ENCODE measurements around the gene MAU2. TPM values are rescaled to one million over a fixed set of nuclear protein-coding genes. Genes with fewer than 3 reads are reported as not detected.

The MAU2 gene
- total and polyA plus RNA-seq, 10 of the 15 experiments (the other 5 are each of a cell fraction or from before 2014, with no cell fraction given): 1.8 to 47.2 (median 22.1) TPM

GRCh38 chr19:19338082-19338481 is 17.5 kb downstream of the MAU2 start:
- in situ Hi-C loops (cut with MboI): no loop called here

More at GRCh38 chr19:19338082-19338481, 17.5 kb downstream of the MAU2 start:
- H3K9ac ChIP-seq (ENCODE audit: control insufficient read depth, insufficient read depth, low read length): no peak overlapping the region
- no peaks in the 10 kb centered on the region for H3K9me3 ChIP-seq (replicated peaks; ENCODE audit: control insufficient read depth, insufficient read depth, low read length)
- no peaks in the 10 kb centered on the region for H3K27me3 ChIP-seq (replicated peaks in 1 of 2; ENCODE audit: control insufficient read depth in 2 of 2, insufficient read depth in 2 of 2, low read length in 1 of 2)
- H2AFZ ChIP-seq (ENCODE audit: control insufficient read depth, low read depth, low read length): no peak overlapping the region
- FAIRE-seq: no peak
- H3K27ac ChIP-seq (ENCODE audit: control insufficient read depth, insufficient read depth): no peak overlapping the region
- H3K79me2 ChIP-seq (ENCODE audit: control insufficient read depth, insufficient read depth, low read length): no peaks in the 10 kb centered on the region
- H3K36me3 ChIP-seq (ENCODE audit: control insufficient read depth in 2 of 2, insufficient read depth in 2 of 2, low read length in 1 of 2): peaks cover 22 to 37% of the 10 kb centered on the region in 2 experiments; a peak in 3 of 4 replicates
- DNase-seq (ENCODE audit: low read depth, low spot score): no peak
- H3K4me1 ChIP-seq (ENCODE audit: control insufficient read depth, insufficient read depth, low read length): no peaks in the 10 kb centered on the region
- WGBS (ENCODE audit: insufficient coverage, insufficient replicate concordance, low lambda C conversion rate, missing lambda C conversion rate): 99% methylated on average over 7 of the region's 7 CpGs
- H3K4me2 ChIP-seq (ENCODE audit: control insufficient read depth, insufficient read depth): no peak overlapping the region
- no peaks in the 10 kb centered on the region; the same call in 1 of the 2 replicates for H4K20me1 ChIP-seq (ENCODE audit: control insufficient read depth, insufficient read depth)
- ChIA-PET SMC1A (ENCODE audit: uncharacterized antibody, unreplicated experiment) (no interaction called here), RAD21 (ENCODE audit: unreplicated experiment) (no interaction called here), POLR2A (interaction anchor here (0.6 kb wide), 1 partner anchor 20 kb away, joined by 3 read pairs; no protein-coding TSS in a partner anchor), CTCF (interaction anchor here (1.3 kb wide), 2 partner anchors 13 to 23 kb away, joined by 3 to 4 read pairs; no protein-coding TSS in a partner anchor)
- intact Hi-C loops (cut with micrococcal nuclease; ENCODE audit: unreplicated experiment): no loop called here
- ATAC-seq: no peak
- TF ChIP-seq PRDM15 (CRISPR knock-in tag; IDR thresholded peaks at IDR 0.05) (no peak), MTA3 (IDR thresholded peaks at IDR 0.05; ENCODE audit: borderline replicate concordance, low read length) (no peak), ZZZ3 (IDR thresholded peaks at IDR 0.05; ENCODE audit: control insufficient read depth, insufficient read length, low read depth) (no peak), NBN (IDR thresholded peaks at IDR 0.05) (no peak), RBBP5 (conservative IDR thresholded peaks at IDR 0.05) (no peak), KAT2A (conservative IDR thresholded peaks at IDR 0.05; ENCODE audit: control insufficient read depth, low read depth, low read length) (no peak), CHD1 (IDR thresholded peaks at IDR 0.05; ENCODE audit: low read depth, low read length) (no peak)
- TF ChIP-seq, protein P1, sequence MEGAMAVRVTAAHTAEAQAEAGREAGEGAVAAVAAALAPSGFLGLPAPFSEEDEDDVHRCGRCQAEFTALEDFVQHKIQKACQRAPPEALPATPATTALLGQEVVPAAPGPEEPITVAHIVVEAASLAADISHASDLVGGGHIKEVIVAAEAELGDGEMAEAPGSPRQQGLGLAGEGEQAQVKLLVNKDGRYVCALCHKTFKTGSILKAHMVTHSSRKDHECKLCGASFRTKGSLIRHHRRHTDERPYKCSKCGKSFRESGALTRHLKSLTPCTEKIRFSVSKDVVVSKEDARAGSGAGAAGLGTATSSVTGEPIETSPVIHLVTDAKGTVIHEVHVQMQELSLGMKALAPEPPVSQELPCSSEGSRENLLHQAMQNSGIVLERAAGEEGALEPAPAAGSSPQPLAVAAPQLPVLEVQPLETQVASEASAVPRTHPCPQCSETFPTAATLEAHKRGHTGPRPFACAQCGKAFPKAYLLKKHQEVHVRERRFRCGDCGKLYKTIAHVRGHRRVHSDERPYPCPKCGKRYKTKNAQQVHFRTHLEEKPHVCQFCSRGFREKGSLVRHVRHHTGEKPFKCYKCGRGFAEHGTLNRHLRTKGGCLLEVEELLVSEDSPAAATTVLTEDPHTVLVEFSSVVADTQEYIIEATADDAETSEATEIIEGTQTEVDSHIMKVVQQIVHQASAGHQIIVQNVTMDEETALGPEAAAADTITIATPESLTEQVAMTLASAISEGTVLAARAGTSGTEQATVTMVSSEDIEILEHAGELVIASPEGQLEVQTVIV (IDR thresholded peaks at IDR 0.05; ENCODE audit: borderline replicate concordance, partially characterized antibody): no peak
- TF ChIP-seq, protein P2, sequence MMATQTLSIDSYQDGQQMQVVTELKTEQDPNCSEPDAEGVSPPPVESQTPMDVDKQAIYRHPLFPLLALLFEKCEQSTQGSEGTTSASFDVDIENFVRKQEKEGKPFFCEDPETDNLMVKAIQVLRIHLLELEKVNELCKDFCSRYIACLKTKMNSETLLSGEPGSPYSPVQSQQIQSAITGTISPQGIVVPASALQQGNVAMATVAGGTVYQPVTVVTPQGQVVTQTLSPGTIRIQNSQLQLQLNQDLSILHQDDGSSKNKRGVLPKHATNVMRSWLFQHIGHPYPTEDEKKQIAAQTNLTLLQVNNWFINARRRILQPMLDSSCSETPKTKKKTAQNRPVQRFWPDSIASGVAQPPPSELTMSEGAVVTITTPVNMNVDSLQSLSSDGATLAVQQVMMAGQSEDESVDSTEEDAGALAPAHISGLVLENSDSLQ (IDR thresholded peaks at IDR 0.05): no peak
- no peak overlapping the region for H3K4me3 ChIP-seq
- no TSS peak for BruUV-seq (replicated peaks)
